T-helper 2 cell (primary cell): ENCODE data around the gene TIMP1.
A peak's percentile ranks its signal among the peaks of the same experiment; 100 is the strongest.

Experiments
- DNase-seq, 5 experiments: peaks; one replicate each; pipeline versions ENCODE4 v3.0.0 to v3.0.0-alpha.2; 2012 to 2022

The TIMP1 gene

DNA sequence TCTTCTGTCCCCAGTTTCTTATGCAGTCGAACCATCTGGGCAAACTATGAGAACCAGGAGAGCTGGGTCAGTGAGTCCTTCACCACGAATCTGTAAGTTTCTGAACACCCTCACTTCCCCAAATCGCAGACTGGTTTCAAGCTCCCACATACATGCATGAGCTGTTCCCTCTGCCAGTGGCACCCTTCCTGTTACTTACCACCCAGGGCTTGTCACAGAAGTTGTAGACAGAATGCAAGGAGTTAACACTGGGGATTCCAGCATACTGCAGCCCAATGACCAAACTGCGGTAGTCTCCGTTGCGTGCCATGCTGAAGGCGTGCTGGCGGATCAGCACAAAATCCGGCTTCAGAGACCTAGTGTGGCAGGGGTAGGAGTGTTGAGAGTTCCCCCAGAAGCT, 22.8 kb downstream of the TIMP1 start:
- no peak for DNase-seq

DNA sequence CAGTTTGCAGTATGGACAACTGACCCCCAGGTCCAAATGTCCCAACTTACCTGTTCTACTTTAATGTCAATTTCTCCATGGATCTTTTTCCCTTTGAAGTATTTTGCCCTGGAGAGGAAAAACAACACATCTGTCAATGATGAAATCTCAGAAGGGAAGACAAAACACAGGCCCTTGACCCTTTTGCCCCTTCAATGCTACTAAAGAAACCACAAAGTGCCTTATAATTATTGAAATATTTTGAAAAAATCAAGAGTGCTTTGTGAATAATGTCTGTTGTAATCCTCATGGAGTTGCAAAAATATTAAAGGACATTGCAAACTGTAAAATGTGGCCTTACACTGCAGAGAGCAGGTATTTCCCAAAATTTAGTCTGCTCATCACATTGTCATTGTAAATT, 24.9 kb downstream of the TIMP1 start:
- no peak for DNase-seq

DNA sequence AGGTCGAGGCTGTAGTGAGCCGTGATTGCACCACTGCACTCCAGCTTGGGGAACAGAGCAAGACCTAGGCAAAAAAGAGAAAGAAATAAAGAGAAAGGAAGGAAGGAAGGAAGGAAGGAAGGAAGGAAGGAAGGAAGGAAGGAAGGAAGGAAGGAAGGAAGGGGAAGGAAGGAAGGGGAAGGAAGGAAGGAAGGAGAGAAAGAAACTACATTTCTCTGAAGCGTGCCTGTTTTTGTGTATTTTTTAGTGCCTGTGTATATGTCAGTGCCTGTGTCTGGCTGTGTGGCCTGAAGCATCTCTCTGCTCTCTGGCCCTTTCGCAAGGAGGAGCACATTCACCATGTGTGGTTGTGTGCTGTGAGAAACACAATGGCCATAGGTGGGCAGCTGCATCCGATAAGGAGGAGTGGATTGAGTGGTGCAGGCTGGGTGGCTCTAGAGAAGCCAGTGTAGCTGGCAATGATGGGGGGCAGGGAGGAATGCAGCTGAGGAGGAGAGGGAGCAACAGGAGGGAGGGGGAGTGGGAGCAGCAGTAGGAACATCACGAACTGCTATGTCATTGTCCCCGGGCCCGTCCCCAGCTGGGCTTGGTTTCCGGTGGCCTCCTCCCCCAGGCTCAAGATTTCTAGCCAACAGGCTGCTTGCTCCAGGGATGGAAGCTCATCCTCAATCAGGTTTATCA, 26.0 kb downstream of the TIMP1 start:
- no peak for DNase-seq

DNA sequence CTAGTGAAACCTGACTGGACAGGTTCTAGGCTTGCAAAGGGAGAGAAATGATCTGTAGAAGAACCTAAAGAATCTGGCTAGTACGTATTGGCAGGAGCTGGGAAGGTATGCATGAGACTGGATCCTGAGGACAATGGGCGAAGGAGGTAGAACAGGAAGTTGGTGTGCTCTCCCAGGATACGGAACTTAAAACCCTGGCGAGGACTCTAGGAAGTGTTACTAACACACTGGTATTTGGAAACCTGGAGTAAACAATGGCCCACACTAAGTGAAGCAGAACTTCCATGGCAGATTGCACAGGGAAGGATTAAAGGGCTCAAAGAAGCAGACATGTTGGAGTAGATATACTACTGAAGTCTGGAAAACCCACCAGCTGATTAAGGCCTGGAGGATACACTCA, 28.3 kb downstream of the TIMP1 start:
- no peak for DNase-seq

DNA sequence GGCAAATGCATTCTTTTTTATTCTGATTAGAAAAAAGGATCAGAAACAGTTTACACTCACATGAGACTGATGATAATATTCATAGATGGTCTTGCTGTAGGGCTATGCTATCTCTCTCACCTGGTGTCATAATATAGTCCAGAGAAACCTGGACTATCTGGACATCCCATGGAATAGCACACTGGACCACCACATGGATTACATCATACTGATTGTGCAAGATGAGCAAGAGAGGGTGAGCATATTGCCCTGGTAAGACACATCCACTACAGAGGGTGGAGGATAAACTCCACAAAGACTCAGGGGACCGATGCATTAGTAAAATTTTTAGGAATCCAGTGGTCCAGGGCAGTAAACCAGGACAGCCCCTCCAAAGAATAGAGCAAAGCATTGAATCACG, 29.3 kb downstream of the TIMP1 start:
- no peak for DNase-seq

DNA sequence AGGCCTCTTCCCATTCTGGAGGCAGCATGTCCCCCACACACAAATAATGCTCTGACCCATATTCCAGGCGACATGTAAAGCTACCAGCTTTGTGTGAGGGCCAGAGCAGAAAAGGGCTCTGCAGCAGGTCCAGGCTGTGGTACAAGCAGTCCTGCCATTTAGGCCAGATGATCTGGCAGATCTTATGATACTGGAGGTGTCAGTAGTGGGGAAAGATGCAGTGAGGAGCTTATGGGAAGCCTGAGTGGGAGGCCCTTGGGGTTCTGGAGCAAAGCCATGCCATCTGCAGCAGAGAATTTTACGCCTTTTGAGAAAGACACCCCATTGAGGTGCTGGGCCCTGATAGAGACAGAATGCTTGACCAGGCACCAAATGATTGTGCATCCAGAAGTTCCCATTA, 29.7 kb downstream of the TIMP1 start:
- no peak for DNase-seq

DNA sequence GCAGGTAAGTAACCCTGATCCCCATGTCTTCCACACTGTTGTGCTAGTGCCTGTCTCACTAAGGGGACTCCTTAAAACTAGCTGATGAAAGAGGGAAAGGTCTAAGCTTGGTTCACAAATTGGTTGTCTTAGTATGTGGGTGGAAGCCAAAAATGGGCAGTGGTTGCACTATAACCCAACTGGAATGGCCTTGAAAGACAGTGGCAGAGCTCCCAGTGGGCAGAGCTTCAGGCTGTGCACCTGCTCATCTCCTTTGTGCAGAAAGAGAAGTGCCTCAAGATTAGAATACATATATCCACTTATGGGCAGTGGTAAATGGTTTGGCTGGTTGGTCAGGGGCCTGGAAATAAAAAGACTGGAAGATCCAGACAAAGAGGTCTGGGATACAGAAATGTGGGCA, 30.2 kb downstream of the TIMP1 start:
- no peak for DNase-seq

DNA sequence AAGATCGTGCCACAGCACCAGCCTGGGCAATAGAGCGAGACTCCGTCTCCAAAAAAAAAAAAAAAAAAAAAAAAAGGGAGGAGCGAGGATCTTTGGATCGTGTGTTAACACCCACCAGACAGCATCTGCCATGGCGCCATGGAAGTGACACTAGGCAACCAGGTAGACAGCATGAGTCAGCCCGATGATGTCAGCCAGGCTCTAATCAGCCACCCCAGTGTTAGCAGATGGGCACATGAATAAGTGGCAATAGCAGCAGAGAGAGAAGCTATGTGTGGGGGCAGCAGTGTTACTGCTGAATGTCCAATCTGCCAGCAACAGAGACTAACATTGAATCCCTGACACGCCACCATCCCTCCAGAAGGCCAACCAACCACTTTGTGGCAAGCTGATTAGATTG, 30.8 kb downstream of the TIMP1 start:
- DNase-seq, result no peak

DNA sequence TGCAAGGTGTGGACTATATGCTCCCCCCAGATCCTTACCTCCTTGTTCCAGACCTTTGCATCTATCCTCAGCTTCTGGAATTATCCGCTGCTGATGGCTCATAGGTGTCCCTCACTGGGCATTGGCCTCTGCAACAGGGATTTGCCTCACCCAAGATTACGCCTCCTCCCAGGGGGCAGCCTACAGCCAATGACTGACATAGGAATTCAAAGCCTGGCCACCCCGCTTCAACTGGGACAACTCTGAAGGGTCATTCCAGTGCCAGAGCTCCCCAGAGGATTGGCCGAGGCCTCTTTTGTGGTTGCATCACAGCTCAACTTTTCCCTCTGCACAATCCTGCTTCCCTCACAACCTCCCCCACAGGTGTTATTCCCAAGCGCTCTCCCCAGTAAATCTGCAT, 32.4 kb downstream of the TIMP1 start:
- no peak for DNase-seq

DNA sequence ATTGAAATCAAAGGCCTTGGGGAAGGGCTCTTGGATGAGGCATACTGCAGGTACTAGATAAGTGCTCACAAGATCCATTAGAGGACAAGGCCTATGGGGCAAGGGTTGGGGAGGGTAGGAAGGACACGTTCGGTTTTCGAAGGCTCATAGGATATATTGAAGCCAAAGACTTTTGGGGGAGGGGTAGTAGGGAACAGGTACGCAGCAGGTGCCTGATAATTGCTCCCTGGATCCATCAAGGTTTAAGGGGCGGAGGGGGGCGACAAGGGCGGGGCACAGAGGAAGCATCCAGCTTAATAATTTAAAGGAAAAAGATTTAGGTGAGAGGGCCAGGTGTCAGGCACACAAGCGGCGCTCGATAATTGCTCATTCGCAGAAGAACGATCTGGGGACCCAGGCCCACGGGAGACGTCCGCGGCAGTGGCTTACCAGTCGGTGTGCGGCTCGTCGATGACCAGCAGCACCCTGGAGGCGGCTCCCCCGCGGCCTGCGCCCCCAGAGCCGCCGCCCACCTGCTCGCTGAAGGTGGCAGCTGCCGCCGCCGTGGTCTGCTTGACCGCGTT, 36.8 kb downstream of the TIMP1 start:
- no peak for DNase-seq

DNA sequence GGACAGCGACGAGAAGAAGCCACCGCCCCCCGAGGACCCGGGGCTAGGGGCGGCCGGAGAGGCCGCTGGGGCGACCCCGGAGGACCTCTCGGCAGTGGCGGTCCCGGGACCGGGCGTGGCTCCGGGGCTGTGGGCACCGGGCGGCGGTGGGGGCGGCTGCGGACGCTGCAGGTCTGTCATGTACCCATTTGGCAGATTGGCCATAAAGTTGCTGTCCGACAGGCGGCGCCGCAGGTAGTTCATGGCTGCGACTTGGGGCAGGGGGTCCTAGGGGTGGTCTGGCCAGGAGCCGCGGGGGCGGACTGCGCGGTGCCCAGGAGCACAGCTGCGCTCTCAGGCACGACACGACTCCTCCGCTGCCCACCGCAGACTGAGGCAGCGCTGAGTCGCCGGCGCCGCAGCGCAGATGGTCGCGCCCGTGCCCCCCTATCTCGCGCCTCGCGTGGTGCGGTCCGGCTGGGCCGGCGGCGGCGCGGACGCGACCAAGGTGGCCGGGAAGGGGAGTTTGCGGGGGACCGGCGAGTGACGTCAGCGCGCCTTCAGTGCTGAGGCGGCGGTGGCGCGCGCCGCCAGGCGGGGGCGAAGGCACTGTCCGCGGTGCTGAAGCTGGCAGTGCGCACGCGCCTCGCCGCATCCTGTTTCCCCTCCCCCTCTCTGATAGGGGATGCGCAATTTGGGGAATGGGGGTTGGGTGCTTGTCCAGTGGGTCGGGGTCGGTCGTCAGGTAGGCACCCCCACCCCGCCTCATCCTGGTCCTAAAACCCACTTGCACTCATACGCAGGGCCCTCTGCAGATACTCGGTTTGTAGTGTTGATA, 37.5 kb downstream of the TIMP1 start, which contains the start of gene SYN1:
SYN1 (minus strand) TSS at position 372 of the 817 bp plus-strand sequence; CDS start at position 243, 129 bp downstream.
- DNase-seq, result peak; percentile 59 to 85 (median 74)

DNA sequence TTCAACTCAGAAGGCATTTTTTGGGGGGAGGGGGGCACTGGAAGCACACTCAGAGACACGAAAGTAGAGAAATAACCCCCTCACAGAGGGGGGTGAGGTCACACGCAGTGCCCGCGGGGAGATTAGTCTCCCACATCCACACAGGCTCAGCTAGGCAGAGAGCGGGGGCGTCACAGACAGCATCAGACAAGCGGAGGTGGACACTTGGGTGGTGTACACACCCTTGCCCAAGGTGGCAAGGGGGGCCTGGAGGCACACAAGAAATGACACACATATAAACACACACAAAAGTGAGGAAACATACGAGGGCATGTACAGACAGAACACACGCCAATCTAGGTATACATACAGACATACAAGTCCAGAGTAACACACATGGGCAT, 38.1 kb downstream of the TIMP1 start:
- no peak for DNase-seq

DNA sequence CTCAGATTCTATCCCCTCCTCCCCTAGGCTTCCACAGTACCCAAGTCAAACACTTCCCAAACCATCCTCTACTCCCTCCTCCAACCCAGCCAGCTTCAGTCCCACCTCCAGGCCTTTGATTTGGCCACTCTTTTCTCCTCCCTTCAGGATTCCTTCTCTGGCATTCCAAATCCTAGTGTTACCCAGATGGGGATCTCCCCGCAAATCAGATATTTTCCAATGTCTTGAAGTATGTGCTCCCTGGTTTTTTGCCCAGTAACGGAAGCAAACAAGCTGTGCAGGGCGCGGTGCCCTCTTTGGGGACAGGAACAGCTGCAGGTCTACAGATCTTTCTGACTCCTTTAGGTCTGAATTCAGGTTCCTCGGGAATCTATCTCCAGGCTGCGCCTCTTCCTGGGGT, 39.6 kb downstream of the TIMP1 start:
- no peak for DNase-seq

DNA sequence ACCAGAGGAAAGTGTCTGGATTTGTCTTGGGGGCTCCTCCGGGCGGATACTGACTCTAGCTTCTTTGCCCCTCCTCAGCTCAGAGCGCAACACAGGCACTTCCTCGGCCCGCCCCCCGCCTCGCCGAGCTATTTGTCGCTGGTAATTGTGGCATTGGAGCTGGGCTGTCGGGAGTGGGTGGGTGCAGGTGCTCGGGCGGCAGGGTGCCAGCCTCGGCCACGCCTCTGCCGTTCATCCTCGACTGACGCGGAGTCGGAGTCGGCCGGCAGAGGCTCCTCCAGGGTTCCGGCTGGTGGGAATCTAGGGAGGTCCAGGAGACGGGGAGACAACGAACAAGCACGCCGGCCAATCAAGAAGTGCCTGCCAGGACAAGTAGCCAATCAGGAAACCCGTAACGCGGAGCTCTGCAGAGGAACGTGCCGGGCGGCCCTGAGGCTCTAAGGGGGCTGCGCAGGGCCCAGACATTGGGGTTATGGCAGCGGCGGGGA, 41.3 kb downstream of the TIMP1 start:
- peak in 3 of 5 experiments; percentile 17 to 49 (median 28) for DNase-seq

DNA sequence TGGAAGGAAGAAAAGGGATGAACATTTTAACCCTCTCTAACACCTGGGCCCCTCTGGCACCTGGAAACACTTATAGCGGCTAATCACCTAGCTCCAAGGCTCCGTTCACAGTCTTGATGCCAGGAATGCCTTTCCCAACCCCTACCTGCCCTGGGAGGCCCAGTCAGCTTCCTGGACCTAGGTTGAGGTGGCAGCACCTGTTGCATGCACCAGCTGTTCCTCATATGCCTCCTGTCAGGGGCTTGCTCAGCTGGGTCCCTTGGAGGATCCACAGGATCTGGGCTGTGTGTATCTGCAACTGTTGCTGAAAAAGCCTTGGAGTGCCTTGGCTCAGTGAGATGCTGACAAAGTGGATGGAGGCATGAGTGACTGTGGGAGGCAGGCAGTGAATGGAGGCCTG, 43.1 kb downstream of the TIMP1 start:
- DNase-seq, result no peak

DNA sequence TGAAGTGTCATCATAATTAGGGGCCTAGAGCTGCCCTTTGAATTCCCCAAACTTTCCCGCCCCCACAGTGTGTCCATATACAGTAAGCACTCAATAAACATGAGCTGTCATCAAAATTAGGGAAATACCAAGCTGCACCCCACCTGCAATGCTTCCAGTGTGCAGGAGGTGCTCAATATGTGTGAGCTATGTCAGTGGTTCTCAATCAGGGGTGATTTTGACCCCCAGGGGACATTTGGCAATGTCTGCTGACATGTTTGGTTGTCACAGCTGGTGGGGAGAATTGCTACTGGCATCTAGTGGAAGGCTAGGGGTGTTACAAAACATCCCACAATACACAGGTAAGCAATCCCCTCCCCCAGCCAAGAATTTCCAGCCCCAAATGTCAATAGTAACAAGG, 46.7 kb downstream of the TIMP1 start:
- DNase-seq, result peak in 1 of 5 experiments; percentile 45

DNA sequence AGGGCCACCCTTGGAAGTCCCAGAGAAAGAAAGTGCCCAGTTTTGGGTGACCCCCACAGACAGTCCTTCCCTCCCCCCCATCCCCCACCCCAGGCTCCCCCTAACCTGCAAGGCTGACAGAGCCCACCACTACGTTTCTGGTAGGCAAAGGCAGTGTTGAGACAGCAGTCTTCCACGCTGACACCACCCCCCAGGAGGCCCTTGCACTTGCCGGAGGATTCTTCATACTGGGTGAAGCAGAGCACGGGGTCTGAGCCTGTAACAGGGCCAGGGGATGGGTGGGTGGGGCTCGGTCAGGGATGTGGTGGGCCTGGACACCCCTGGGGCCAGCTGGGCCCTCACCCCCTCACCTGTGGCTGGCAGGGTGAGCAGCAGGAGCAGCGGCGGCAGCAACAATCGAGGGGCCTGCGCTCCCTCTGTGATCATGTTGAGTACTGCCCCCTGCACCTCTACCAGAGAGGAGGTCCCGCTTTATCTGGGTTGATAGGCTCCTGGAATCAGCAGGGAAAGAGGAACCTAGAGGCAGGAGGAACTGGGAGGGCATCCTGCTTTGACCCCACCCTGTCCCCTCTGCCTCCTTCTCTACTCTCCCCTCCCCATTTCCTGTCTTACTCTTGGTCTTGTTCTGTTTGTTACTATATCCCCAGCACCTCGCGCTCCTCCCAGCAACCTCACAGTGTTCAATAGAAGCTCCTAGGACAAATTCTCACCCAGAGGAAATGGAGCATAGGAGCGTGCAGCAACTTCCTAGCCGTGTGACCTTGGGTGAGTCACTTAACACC, 47.4 kb downstream of the TIMP1 start, which contains the start of gene CFP:
CFP (minus strand) TSS at position 512 of the 782 bp plus-strand sequence; CDS start at position 426, 86 bp downstream.
- DNase-seq, result peak in 1 of 5 experiments; percentile 50

DNA sequence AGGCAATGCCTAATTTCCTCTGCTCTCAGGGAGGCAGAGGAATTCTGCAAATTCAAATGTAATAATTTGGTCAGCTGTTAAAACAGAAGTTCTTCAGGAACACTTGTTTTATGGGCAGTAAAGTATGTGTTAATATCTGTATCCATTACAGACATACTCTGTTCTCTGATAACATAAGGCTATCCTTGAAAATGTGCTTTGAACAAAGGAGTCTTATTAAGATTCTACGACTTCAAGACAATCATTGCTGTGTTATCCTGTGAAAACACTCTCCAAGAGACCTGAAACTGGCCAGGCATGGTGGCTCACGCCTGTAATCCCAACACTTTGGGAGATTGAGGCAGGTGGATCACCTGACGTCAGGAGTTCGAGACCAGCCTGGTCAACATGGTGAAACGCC, 49.4 kb downstream of the TIMP1 start:
- DNase-seq, result no peak

DNA sequence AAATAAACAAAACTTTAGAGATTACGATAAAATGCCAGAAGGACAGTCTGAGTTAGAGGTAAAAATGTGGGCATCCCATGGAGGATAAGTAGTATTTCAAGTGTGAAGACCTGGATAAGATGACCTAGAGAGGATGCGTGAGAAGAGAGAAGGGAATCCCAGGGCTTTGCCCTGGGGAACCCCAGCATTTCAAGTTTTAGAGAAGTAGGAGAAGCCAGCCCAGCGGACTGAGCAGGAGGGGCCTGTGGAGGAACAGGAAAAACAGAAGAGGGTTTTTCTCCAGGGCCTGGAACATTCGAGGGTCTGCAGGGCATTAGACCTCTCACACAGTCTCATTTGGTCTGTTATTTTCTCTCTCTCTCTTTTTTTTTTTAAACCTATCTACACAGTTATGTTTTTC, 50.4 kb downstream of the TIMP1 start:
- DNase-seq, result no peak

DNA sequence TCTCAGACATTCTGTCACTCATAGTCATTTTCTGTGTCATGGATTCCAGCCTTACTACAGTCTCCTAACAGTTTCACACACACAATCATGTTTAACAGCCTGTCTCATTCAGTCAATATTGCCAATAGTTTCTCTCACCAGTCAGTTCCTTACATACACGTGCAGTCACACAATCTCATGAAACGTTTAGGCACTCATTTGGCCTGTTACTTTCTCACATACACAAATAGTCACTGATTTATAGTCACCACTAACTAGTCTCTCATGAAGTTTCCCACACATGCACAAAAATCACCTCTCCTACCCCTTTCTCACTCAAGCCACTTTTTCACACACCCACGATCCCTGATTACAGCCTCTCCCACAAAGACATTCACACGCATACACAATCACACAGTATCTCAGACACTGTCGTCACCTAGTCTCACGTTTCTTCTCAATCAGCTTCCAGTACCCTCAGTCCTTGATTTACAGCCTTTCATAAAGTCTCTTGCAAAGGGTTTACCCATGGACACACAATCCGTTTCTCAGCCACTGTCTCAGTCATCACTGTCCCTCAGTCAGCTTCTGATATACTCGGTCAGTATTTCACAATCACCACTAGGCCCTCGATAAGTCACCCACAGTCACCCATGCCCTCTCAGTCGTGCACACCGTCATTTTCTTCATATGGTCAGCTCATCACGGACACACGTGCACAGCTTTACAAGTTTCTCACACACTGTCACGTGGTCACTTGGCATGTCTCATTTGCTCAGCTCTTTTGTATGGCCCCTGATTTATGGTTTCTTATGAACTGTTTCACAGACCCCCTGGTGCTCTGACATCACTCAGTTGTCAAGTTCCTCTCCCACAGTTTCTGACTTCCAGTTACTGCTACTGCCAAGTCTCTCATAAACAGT, 51.7 kb downstream of the TIMP1 start:
- no peak for DNase-seq

DNA sequence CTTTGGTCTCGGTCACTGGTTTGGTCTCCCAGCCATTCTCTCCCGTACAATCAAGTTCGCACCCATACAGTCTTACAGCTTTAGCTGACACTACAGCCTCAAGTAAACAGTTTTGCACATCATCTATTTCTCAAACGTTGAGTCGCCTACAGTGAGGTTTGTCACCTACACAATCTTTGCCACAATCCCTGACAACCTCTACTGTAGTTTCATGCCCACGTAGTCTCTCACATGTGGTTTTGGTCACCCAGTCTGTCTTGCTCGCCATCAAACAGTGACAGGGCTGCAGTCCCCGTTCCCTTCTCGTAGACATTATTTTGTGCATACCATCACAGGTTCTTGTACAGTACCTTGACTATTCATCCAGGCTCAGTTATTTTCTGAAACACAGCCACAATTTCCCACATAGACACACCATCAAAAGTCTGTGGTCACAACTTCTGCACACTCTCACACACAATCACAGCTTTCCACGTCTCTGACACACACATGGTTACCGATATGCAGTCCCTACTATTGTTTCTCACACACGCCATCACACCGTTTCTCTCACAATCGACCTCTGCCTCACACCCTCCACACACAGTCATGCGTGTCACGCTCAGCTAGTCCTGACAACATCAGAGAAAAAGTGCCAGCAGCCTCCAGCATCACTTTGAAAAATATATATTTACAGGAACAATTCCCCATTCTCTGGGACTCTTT, 52.8 kb downstream of the TIMP1 start:
- peak in 2 of 5 experiments; percentile 45 to 81 for DNase-seq
